HUES48 (cell line): Measurements from ENCODE around the gene RUNX2.

Experiments used
- H3K27ac ChIP-seq: one replicate; pipeline ENCODE4 v1.7.0; 2013; ENCODE audit warnings: low read depth, low read length, inconsistent platforms
- H3K27me3 ChIP-seq: 2 replicates; pipeline ENCODE4 v1.6.1; 2013; ENCODE audit warnings: mild to moderate bottlenecking, low read length; ENCODE audit not compliant: control insufficient read depth, insufficient read depth
- H3K36me3 ChIP-seq: 2 replicates; pipeline ENCODE4 v1.6.1; 2013; ENCODE audit warnings: low read length; ENCODE audit not compliant: control insufficient read depth, insufficient read depth
- H3K4me1 ChIP-seq: 2 replicates; pipeline ENCODE4 v1.6.1; 2013; ENCODE audit warnings: mild to moderate bottlenecking, low read length; ENCODE audit not compliant: control insufficient read depth, insufficient read depth
- H3K4me3 ChIP-seq: 2 replicates; pipeline ENCODE4 v1.5.1; 2013; ENCODE audit warnings: mild to moderate bottlenecking, low read depth, low read length
- H3K9ac ChIP-seq: 2 replicates; pipeline ENCODE4 v1.6.1; 2013; ENCODE audit warnings: mild to moderate bottlenecking, low read depth, low read length, moderate library complexity
- H3K9me3 ChIP-seq: 2 replicates; pipeline ENCODE4 v1.6.1; 2013; ENCODE audit warnings: low read length; ENCODE audit not compliant: control insufficient read depth, insufficient read depth

The RUNX2 gene

GRCh38 chr6:45302832-45303231, 25.3 kb upstream of the RUNX2 start:
- Histone ChIP-seq H3K36me3 (no peaks in the 10 kb centered on the region), H3K9me3 (peaks cover 18% of the 10 kb centered on the region), H3K27ac (no peak overlapping the region), H3K4me1 (no peaks in the 10 kb centered on the region), H3K4me3 (no peak overlapping the region), H3K9ac (no peak overlapping the region), H3K27me3 (no peaks in the 10 kb centered on the region)

- H3K9me3 ChIP-seq = peaks cover 18% of the 10 kb centered on the region
These were observed 22.6 kb upstream of the RUNX2 start for GRCh38 chr6:45305546-45305945.

DNA sequence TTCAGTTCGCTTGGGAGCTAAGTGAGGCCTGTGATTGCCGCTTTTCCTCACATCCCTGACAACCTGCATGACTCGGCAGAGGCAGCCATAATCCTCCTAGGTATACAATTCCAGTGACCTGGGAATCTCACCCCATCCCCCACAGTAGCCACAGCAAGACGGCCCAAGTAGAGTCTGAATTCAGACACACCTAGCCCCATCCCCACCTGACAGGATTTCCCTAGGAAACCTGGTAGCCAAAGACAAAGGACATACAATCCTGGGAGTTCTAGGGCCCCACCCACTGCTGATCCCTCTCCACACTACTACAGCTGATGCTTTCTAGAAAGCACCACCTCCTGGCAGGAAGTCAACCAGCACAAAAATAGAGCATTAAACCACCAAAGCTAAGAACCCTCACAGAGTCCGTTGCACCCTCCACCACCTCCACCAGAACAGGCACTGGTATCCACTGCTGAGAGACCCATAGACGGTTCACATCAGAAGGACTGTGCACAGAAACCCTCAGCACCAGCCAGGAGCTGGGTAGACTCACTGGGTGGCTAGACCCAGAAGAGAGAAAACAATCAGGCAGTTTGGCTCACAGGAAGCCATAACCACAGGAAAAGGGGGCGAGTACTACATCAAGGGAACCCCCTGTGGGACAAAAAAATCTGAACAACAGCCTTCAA, 17.9 kb upstream of the RUNX2 start:
- Histone ChIP-seq H3K27me3 (no peaks in the 10 kb centered on the region), H3K4me1 (peaks cover 3% of the 10 kb centered on the region; the same call in 1 of the 2 replicates), H3K9me3 (peaks cover 18% of the 10 kb centered on the region), H3K27ac (no peak overlapping the region), H3K9ac (no peak overlapping the region), H3K36me3 (no peaks in the 10 kb centered on the region), H3K4me3 (no peak overlapping the region)

More at GRCh38 chr6:45305546-45305945, 22.6 kb upstream of the RUNX2 start:
- Histone ChIP-seq H3K27me3 (no peaks in the 10 kb centered on the region), H3K9ac (no peak overlapping the region), H3K4me3 (no peak overlapping the region), H3K27ac (no peak overlapping the region), H3K36me3 (no peaks in the 10 kb centered on the region), H3K4me1 (peaks cover 3% of the 10 kb centered on the region; the same call in 1 of the 2 replicates)

DNA sequence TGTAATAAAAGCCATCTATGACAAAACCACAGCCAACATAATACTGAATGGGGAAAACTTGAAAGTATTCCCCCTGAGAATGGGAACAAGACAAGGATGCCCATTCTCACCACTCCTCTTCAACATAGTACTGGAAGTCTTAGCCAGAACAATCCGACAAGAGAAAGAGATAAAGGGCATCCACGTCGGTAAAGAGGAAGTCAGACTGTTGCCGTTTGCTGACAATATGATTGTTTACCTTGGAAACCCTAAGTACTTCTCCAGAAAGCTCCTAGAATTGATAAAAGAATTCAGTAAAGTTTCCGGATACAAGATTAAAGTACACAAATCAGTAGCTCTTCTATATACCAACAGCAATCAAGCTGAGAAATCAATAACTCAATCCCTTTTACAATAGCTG, 14.0 kb upstream of the RUNX2 start:
- Histone ChIP-seq H3K4me3 (no peak overlapping the region), H3K36me3 (no peaks in the 10 kb centered on the region), H3K27me3 (no peaks in the 10 kb centered on the region), H3K9ac (no peak overlapping the region), H3K4me1 (peaks cover 3% of the 10 kb centered on the region; the same call in 1 of the 2 replicates), H3K27ac (no peak overlapping the region), H3K9me3 (no peaks in the 10 kb centered on the region)

- H3K36me3 ChIP-seq = no peaks in the 10 kb centered on the region
- H3K4me3 ChIP-seq = no peak overlapping the region
- no peaks in the 10 kb centered on the region for H3K9me3 ChIP-seq
- no peak overlapping the region for H3K9ac ChIP-seq
- peaks cover 7% of the 10 kb centered on the region; the same call in 1 of the 2 replicates for H3K4me1 ChIP-seq
- no peaks in the 10 kb centered on the region for H3K27me3 ChIP-seq
- H3K27ac ChIP-seq = no peak overlapping the region
These were observed 7.8 kb upstream of the RUNX2 start for GRCh38 chr6:45320349-45320748.

- Histone ChIP-seq H3K9me3 (no peaks in the 10 kb centered on the region), H3K4me1 (peaks cover 30% of the 10 kb centered on the region), H3K9ac (no peak overlapping the region), H3K4me3 (no peak overlapping the region), H3K36me3 (no peaks in the 10 kb centered on the region), H3K27ac (no peak overlapping the region), H3K27me3 (no peaks in the 10 kb centered on the region)
These were observed 4.4 kb upstream of the RUNX2 start for GRCh38 chr6:45323656-45324224.

DNA sequence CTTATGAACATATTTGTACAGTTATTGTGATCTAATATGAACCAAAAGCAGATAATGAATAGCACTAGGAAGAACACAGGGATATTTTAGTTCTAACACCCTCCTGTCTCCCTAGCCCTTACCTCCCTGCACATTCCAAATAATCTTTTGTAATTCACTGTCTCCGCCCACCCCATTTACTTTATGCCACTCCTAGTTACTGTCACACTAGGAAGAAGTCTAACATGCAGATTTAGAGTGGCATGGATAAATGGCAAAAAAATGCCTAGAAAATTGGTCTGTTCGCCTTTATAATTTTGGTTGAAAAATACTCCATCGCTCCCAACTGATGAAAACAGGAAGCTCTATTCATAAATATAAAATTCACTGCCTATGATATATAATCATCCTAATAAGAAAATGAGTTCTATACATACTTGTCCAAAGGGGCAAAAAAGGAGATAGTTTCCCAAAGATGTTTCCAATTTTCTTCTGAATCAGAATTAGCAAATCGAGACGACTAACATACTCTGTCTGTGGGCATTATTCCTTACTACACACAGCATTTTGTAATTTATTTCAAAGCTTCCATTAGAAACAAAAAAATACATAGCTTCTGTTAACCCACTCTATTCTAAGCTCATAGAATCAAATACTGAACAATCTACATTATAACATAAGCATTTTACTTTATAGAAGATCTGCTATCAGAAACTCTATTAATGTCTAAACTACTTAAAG, 1.3 kb upstream of the RUNX2 start:
- H3K9me3 ChIP-seq = no peaks in the 10 kb centered on the region
- no peak overlapping the region for H3K9ac ChIP-seq
- no peak overlapping the region for H3K4me3 ChIP-seq
- H3K4me1 ChIP-seq = peaks cover 31% of the 10 kb centered on the region
- H3K27me3 ChIP-seq = no peaks in the 10 kb centered on the region
- no peaks in the 10 kb centered on the region for H3K36me3 ChIP-seq
- no peak overlapping the region for H3K27ac ChIP-seq

DNA sequence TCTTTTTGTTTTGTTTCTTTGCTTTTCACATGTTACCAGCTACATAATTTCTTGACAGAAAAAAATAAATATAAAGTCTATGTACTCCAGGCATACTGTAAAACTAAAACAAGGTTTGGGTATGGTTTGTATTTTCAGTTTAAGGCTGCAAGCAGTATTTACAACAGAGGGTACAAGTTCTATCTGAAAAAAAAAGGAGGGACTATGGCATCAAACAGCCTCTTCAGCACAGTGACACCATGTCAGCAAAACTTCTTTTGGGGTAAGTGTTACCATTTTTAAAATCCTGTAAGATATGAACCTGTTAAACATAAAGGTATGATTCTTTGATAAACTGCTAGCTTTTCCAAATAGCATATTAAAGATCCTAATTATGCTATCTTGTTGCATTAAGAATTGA, 393 bp downstream of the RUNX2 start:
- Histone ChIP-seq H3K9me3 (no peaks in the 10 kb centered on the region), H3K27me3 (no peaks in the 10 kb centered on the region), H3K9ac (no peak overlapping the region), H3K27ac (no peak overlapping the region), H3K36me3 (no peaks in the 10 kb centered on the region), H3K4me3 (no peak overlapping the region), H3K4me1 (peaks cover 31% of the 10 kb centered on the region)

GRCh38 chr6:45344900-45345299, 16.8 kb downstream of the RUNX2 start:
- Histone ChIP-seq H3K4me1 (peaks cover 6% of the 10 kb centered on the region; the same call in 1 of the 2 replicates), H3K9ac (no peak overlapping the region), H3K4me3 (no peak overlapping the region), H3K27ac (no peak overlapping the region), H3K36me3 (no peaks in the 10 kb centered on the region), H3K27me3 (no peaks in the 10 kb centered on the region), H3K9me3 (no peaks in the 10 kb centered on the region)

DNA sequence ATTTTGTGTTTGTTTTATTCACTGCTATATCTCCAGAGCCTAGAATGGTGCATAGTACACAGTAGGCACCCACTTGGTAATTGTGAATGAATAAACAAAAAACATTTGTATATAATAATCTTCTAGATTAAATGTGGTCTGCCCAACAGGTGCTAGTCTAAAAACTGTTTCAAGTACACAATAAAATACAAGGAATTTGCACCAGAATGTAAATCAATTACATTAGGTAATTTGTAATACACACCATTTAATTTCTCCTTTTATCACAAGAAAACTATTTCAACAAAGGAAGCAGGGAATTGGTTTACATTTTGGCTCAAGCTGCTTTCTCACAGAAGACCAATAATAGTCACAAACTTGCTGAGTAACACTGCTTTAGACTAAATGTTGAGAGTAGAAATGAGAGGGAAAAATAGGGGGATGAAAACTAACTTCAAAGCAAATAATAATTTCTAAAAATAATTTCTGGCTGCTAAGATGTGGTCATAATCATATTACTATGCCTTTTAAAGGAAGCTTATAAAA, 22.1 kb downstream of the RUNX2 start:
- no peak overlapping the region for H3K4me3 ChIP-seq
- no peak overlapping the region for H3K27ac ChIP-seq
- no peaks in the 10 kb centered on the region for H3K9me3 ChIP-seq
- H3K4me1 ChIP-seq = no peaks in the 10 kb centered on the region
- H3K36me3 ChIP-seq = no peaks in the 10 kb centered on the region
- no peak overlapping the region for H3K9ac ChIP-seq
- no peaks in the 10 kb centered on the region for H3K27me3 ChIP-seq

DNA sequence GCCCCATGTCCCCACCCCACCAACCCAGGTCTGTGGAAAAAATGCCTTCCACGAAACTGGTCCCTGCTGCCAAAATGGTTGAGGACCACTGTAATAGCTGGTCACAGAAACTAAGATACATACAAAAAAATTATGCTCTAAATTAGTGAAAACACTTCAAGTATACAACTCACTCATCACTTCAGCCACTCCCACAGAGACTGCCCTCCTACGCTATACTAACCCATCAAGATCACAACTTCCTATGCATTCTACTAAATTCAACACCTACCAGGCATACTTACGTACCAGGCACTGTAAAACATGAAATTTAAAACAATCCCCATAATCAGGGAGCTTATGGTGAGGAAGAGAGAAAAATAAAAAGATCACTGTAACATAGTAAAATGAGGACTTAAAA, 22.9 kb downstream of the RUNX2 start:
- no peaks in the 10 kb centered on the region for H3K9me3 ChIP-seq
- H3K36me3 ChIP-seq = no peaks in the 10 kb centered on the region
- no peak overlapping the region for H3K9ac ChIP-seq
- H3K4me1 ChIP-seq = no peaks in the 10 kb centered on the region
- no peak overlapping the region for H3K27ac ChIP-seq
- no peak overlapping the region for H3K4me3 ChIP-seq
- H3K27me3 ChIP-seq = no peaks in the 10 kb centered on the region
